Measurements from ENCODE around the gene SSNA1.

Gene SSNA1

GRCh38 chr9:137229903-137230704, 41.6 kb downstream of the SSNA1 start:
- H3K79me2 ChIP-seq: no peaks in the 10 kb centered on the region
- no peaks in the 10 kb centered on the region for H3K27me3 ChIP-seq (ENCODE audit: control insufficient read depth, insufficient read depth, low read length)
- H3K36me3 ChIP-seq (ENCODE audit: control insufficient read depth, insufficient read depth, low read length): no peaks in the 10 kb centered on the region
- no peak overlapping the region for H3K9ac ChIP-seq
- H2AFZ ChIP-seq: no peak overlapping the region
- H3K9me3 ChIP-seq (ENCODE audit: control insufficient read depth, low read length): no peaks in the 10 kb centered on the region
- H3K4me1 ChIP-seq: peaks cover 5% of the 10 kb centered on the region
- no peak overlapping the region for H3K4me3 ChIP-seq (ENCODE audit: low read depth, low read length)
- no peak overlapping the region for H3K27ac ChIP-seq
- no peak overlapping the region for H3K4me2 ChIP-seq (ENCODE audit: low read length)
- no peak for TF ChIP-seq CTCF (IDR thresholded peaks at IDR 0.05)

GRCh38 chr9:137230705-137231371, 42.4 kb downstream of the SSNA1 start, which contains the start of gene SLC34A3:
SLC34A3 (plus strand) TSS chr9:137230901; CDS start chr9:137231703, 802 bp downstream.
- H3K9ac ChIP-seq: no peak within 1 kb of the TSS
- H3K36me3 ChIP-seq (ENCODE audit: control insufficient read depth, insufficient read depth, low read length): no peaks in the 10 kb centered on the region

GRCh38 chr9:137231372-137232039, 43.0 kb downstream of the SSNA1 start:
- no peak for TF ChIP-seq CTCF (IDR thresholded peaks at IDR 0.05)
- H3K9me3 ChIP-seq (ENCODE audit: control insufficient read depth, low read length): no peaks in the 10 kb centered on the region
- peaks cover 9% of the 10 kb centered on the region for H3K4me1 ChIP-seq
- no peak overlapping the region for H2AFZ ChIP-seq
- no peaks in the 10 kb centered on the region for H3K27me3 ChIP-seq (ENCODE audit: control insufficient read depth, insufficient read depth, low read length)
- H3K36me3 ChIP-seq (ENCODE audit: control insufficient read depth, insufficient read depth, low read length): no peaks in the 10 kb centered on the region
- no peak overlapping the region for H3K27ac ChIP-seq
- H3K9ac ChIP-seq: no peak overlapping the region
- H3K4me2 ChIP-seq (ENCODE audit: low read length): no peak overlapping the region
- H3K79me2 ChIP-seq: no peaks in the 10 kb centered on the region
- H3K4me3 ChIP-seq (ENCODE audit: low read depth, low read length): no peak overlapping the region

More at GRCh38 chr9:137230705-137231371, 42.4 kb downstream of the SSNA1 start, which contains the start of gene SLC34A3:
- no peak within 1 kb of the TSS for H2AFZ ChIP-seq
- H3K79me2 ChIP-seq: no peaks in the 10 kb centered on the region
- no peaks in the 10 kb centered on the region for H3K27me3 ChIP-seq (ENCODE audit: control insufficient read depth, insufficient read depth, low read length)
- H3K9me3 ChIP-seq (ENCODE audit: control insufficient read depth, low read length): no peaks in the 10 kb centered on the region
- H3K4me2 ChIP-seq (ENCODE audit: low read length): no peak within 1 kb of the TSS
- peaks cover 5% of the 10 kb centered on the region for H3K4me1 ChIP-seq
- H3K4me3 ChIP-seq (ENCODE audit: low read depth, low read length): no peak within 1 kb of the TSS
- no peak within 1 kb of the TSS for H3K27ac ChIP-seq
- no peak for TF ChIP-seq CTCF (IDR thresholded peaks at IDR 0.05)

- no peak for TF ChIP-seq CTCF (IDR thresholded peaks at IDR 0.05)
Measured at GRCh38 chr9:137232101-137232500, 43.6 kb downstream of the SSNA1 start.

More at GRCh38 chr9:137232101-137232500, 43.6 kb downstream of the SSNA1 start:
- Histone ChIP-seq H3K79me2 (no peaks in the 10 kb centered on the region), H3K27ac (no peak overlapping the region), H3K4me1 (peaks cover 8% of the 10 kb centered on the region), H3K4me2 (ENCODE audit: low read length) (no peak overlapping the region), H3K36me3 (ENCODE audit: control insufficient read depth, insufficient read depth, low read length) (no peaks in the 10 kb centered on the region), H3K9ac (no peak overlapping the region), H3K27me3 (ENCODE audit: control insufficient read depth, insufficient read depth, low read length) (no peaks in the 10 kb centered on the region), H2AFZ (no peak overlapping the region), H3K4me3 (ENCODE audit: low read depth, low read length) (no peak overlapping the region), H3K9me3 (ENCODE audit: control insufficient read depth, low read length) (no peaks in the 10 kb centered on the region)
